ENCODE data around the gene RING1.

GRCh38 chr6:33206864-33207551 is 1.3 kb upstream of the RING1 start:
- TF ChIP-seq CTCF (IDR thresholded peaks at IDR 0.05) (no peak), POLR2A (IDR thresholded peaks at IDR 0.05) (no peak)

Measured in uterus (tissue), 2 donors.